Peyer's patch (tissue), 4 donors: Measurements from ENCODE around the gene LMO4.

ENCODE experiments used
- CTCF ChIP-seq, 6 experiments: fragments of 450-650 bp in 4 of 6; fragments of 200-600 bp in 2 of 6; sonication (generic) in 1 of 6; IDR thresholded peaks; one replicate each; pipeline ENCODE4 v1.5.1; 2017 to 2019; ENCODE audit warnings: antibody characterized with exemption in 6 of 6, mild to moderate bottlenecking in 3 of 6, moderate library complexity in 1 of 6
- POLR2A ChIP-seq, 2 donors: fragments of 450-650 bp; IDR thresholded peaks; one replicate each; pipeline ENCODE4 v1.5.1; 2017; ENCODE audit warnings: antibody characterized with exemption in 2 of 2, mild to moderate bottlenecking in 2 of 2, moderate library complexity in 2 of 2

DNA sequence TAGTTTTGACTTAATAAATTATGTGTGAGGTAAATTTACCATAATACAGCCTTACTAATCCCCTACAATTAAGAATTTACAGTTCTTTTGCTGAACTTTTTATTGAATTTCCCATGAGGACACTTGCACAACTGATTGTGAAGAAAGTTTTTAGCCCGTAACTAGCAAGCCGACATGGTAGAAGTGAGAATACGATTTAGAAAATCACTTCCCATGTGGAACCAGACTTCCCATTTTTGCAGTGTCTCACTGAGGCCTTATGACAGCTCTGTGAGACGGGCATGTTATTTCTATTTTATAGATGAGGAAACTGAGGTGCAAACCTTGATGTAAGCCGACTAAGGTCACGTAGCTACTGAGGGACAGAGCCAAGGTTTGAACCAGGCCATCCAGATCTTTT, 32.5 kb upstream of the LMO4 start:
- TF ChIP-seq CTCF (IDR thresholded peaks at IDR 0.05) (no peak), POLR2A (IDR thresholded peaks at IDR 0.05) (no peak)
